ENCODE results near the gene WDFY4.

Gene WDFY4

DNA sequence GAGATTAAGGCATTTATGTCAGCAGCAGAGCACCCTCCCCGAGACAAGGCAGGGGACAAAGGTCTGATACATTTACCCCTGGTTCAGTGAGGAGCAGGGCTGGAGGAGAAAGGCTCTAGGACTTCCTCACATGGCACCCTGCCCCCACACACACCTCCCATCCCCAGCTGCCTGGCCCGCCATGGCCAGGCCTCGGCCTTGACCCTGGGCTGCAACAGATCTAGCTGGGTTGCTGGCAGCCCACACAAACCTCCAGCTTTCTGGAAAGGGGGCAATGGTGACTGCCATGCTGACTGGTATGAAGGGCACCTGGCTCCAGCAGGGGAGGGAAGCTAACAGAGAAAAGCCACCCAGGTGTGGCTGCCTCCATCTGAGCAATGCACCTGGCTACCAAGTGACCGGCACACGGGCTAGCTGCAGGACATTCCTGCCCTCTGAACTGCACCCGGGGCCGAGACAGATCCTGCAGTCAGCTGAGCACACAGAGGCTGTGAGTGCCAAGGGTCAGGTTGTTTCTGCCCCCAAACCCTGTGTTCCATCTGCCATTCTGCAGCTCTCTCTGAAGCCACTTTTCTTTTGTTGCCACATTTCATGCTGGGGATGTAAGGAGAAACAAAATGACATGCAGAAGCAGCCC lies 340.8 kb downstream of the WDFY4 start:
- no peak for DNase-seq (ENCODE audit: low read depth)

DNA sequence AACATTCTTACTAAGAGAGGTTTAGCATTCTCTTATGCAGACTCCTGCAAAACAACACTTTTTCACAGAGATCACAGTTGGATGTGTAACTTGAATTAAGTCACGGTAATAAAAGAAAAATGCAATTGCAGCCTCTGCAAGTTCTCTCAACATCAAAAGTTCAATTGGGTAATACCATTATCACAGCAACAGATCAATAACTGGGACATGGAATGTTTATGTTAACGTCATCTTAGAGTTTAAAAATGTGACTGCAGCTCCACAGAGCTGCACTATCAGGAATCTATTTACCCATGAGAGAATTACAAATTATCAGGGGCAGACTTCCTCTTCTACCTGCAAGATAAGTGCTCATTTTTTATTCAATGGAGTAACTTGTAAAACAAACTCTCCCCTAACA lies 344.0 kb downstream of the WDFY4 start:
- DNase-seq (ENCODE audit: low read depth) = no peak

DNA sequence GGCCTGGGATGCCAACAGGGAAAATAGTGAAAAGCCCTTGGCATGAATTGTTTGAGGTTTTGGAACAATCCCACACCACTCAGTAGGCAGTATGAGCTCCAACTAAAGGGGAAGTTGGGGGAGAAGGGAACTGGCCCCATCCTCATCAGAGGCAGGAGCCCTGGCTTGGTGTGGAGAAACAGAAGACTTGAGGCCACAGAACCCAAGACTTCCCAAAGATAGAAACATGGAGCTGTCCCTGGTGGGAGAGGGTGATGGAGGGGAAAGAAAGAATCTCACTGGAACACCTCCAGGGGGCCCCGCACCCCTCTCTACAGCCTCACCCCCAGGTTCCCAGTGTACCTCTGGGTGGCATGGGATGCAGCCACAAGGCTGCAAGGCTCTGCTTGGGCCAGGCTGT lies 345.0 kb downstream of the WDFY4 start:
- DNase-seq (ENCODE audit: low read depth) = no peak
